Neural cell (in vitro differentiated cells): ENCODE results near the gene ACOT8. TPM values are rescaled to one million over a fixed set of nuclear protein-coding genes. Genes with fewer than 3 reads are reported as not detected.

ENCODE experiments used
- H2AFZ ChIP-seq: fragments of 200-600, 300-800 bp; sonication (generic), shearing (Covaris generic); 2 replicates; pipeline ENCODE4 v1.6.0; 2014; ENCODE audit warnings: low read depth, mild to moderate bottlenecking, antibody characterized with exemption, low read length, moderate library complexity
- H3F3A ChIP-seq: fragments of 200-600 bp; shearing (Covaris generic); 2 replicates; pipeline ENCODE4 v1.6.1; 2016; ENCODE audit warnings: mild to moderate bottlenecking, moderate library complexity, mixed read lengths, antibody characterized with exemption, low read length; ENCODE audit not compliant: insufficient read depth, poor library complexity, severe bottlenecking
- H3K27ac ChIP-seq: fragments of 200-600, 300-800 bp; sonication (generic), shearing (Covaris generic); 2 replicates; pipeline ENCODE4 v1.5.1; 2014; ENCODE audit warnings: mild to moderate bottlenecking, low read length, moderate library complexity
- H3K27me3 ChIP-seq: fragments of 300-800, 200-600 bp; sonication (generic), shearing (Covaris generic); 2 replicates; pipeline ENCODE4 v1.6.0; 2014; ENCODE audit warnings: mild to moderate bottlenecking, low read depth, low read length, moderate library complexity; ENCODE audit not compliant: insufficient read depth
- H3K36me3 ChIP-seq: fragments of 300-800, 200-600 bp; sonication (generic), shearing (Covaris generic); 2 replicates; pipeline ENCODE4 v1.5.1; 2014; ENCODE audit warnings: mild to moderate bottlenecking, antibody characterized with exemption, low read length, moderate library complexity; ENCODE audit not compliant: insufficient read depth
- H3K4me2 ChIP-seq: fragments of 300-800, 200-600 bp; sonication (generic), shearing (Covaris generic); 2 replicates; pipeline ENCODE4 v1.6.0; 2014; ENCODE audit warnings: mild to moderate bottlenecking, low read length
- H3K4me3 ChIP-seq: fragments of 300-800, 200-600 bp; sonication (generic), shearing (Covaris generic); 2 replicates; pipeline ENCODE4 v1.5.1; 2014; ENCODE audit warnings: mild to moderate bottlenecking, low read length, moderate library complexity
- H3K79me2 ChIP-seq: fragments of 200-600 bp; shearing (Covaris generic); replicated peaks from 2 replicates; pipeline ENCODE4 v1.6.0; 2014; ENCODE audit warnings: mild to moderate bottlenecking, low read length, moderate library complexity; ENCODE audit not compliant: insufficient read depth
- H3K9ac ChIP-seq: fragments of 300-800, 200-600 bp; sonication (generic), shearing (Covaris generic); 2 replicates; pipeline ENCODE4 v1.6.1; 2016; ENCODE audit warnings: mild to moderate bottlenecking, low read length, mixed read lengths
- H3K9me2 ChIP-seq: fragments of 200-600 bp; shearing (Covaris generic); 2 replicates; pipeline ENCODE4 v1.6.1; 2016; ENCODE audit warnings: mild to moderate bottlenecking, low read length, mixed read lengths; ENCODE audit not compliant: insufficient read depth
- H3K9me3 ChIP-seq: fragments of 200-600, 300-800 bp; sonication (generic), shearing (Covaris generic); 2 replicates; pipeline ENCODE4 v1.6.1; 2016; ENCODE audit warnings: mild to moderate bottlenecking, mixed run types, low read length, moderate library complexity, mixed read lengths
- H4K20me1 ChIP-seq: fragments of 200-600 bp; shearing (Covaris generic); 2 replicates; pipeline ENCODE4 v1.6.1; 2016; ENCODE audit warnings: mild to moderate bottlenecking, mixed run types; ENCODE audit not compliant: insufficient read depth
- EP300 ChIP-seq: fragments of 450-650 bp; conservative IDR thresholded peaks from 2 replicates; pipeline ENCODE4 v1.6.1; 2014; ENCODE audit warnings: antibody characterized with exemption, mild to moderate bottlenecking, moderate library complexity; ENCODE audit not compliant: poor library complexity, severe bottlenecking
- EZH2 ChIP-seq: fragments of 200-600, 300-800 bp; shearing (Covaris generic), sonication (generic); IDR thresholded peaks from 2 replicates; pipeline ENCODE4 v1.6.1; 2014; ENCODE audit warnings: antibody characterized with exemption, low read length, borderline replicate concordance, mild to moderate bottlenecking; ENCODE audit not compliant: insufficient read depth, poor library complexity, severe bottlenecking
- MXI1 ChIP-seq: fragments of 450-650 bp; conservative IDR thresholded peaks from 2 replicates; pipeline ENCODE4 v1.6.1; 2014; ENCODE audit warnings: antibody characterized with exemption, mild to moderate bottlenecking; ENCODE audit not compliant: poor library complexity, severe bottlenecking
- POLR2AphosphoS5 ChIP-seq: IDR thresholded peaks from 2 replicates; pipeline ENCODE4 v1.6.1; 2012
- RAD21 ChIP-seq: fragments of 450-650 bp; conservative IDR thresholded peaks from 2 replicates; pipeline ENCODE4 v1.6.1; 2014; ENCODE audit warnings: antibody characterized with exemption, mild to moderate bottlenecking, moderate library complexity
- REST ChIP-seq: IDR thresholded peaks from 2 replicates; pipeline ENCODE4 v1.6.1; 2012; ENCODE audit warnings: borderline replicate concordance
- SMC3 ChIP-seq: fragments of 450-650 bp; conservative IDR thresholded peaks from 2 replicates; pipeline ENCODE4 v1.6.1; 2014; ENCODE audit warnings: antibody characterized with exemption, mild to moderate bottlenecking, moderate library complexity; ENCODE audit not compliant: poor library complexity
- TAF1 ChIP-seq: IDR thresholded peaks from 2 replicates; pipeline ENCODE4 v1.6.1; 2012; ENCODE audit warnings: low read depth
- polyA plus RNA-seq: library from polyadenylated mRNA; depleted of rRNA; stranded (reverse); fragments of >200 nt; gene quantifications from 2 replicates; pipeline ENCODE4 v1.2.3, GENCODE V29; 2014
- TF ChIP-seq, protein P1 (sequence below): fragments of 450-650 bp; IDR thresholded peaks from 2 replicates; pipeline ENCODE4 v1.5.1; 2014; ENCODE audit warnings: antibody characterized with exemption, mild to moderate bottlenecking, moderate library complexity; ENCODE audit not compliant: poor library complexity, severe bottlenecking

Gene ACOT8
- polyA plus RNA-seq, 1 donor from 2014 or later: 68.7 TPM

DNA sequence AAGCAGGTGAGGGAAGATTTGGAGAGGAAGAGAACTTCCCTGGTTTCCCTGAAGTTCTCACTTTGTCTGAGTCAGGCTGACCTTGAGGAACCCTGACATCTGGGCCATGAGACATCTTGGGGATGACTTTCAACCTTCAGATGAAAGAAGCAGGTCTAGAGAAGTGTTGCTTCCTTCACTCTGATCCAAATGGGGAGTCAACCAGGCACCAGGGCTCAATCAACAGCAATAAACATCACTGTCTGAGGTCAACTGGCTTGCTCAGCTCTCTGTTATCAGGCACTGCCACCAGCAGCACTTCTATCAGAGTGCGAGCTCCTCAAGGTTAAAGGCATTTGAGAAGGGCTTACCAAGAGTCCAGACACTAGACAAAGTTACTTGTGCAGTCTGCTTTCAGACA lies 6.3 kb downstream of the ACOT8 start:
- H3K79me2 ChIP-seq: peaks cover 3% of the 10 kb centered on the region
- H3K9ac ChIP-seq: no peak overlapping the region
- H4K20me1 ChIP-seq: no peaks in the 10 kb centered on the region
- no peaks in the 10 kb centered on the region for H3K9me3 ChIP-seq
- no peak overlapping the region for H3K27ac ChIP-seq
- H3K4me2 ChIP-seq: no peak overlapping the region
- no peaks in the 10 kb centered on the region for H3K27me3 ChIP-seq
- H3F3A ChIP-seq: no peaks in the 10 kb centered on the region
- no peaks in the 10 kb centered on the region for H3K36me3 ChIP-seq
- no peak for TF ChIP-seq EP300
- TF ChIP-seq SMC3: no peak
- no peak for TF ChIP-seq EZH2
- no peak for TF ChIP-seq RAD21
- TF ChIP-seq TAF1: no peak
- no peak for TF ChIP-seq POLR2AphosphoS5
- no peak for TF ChIP-seq MXI1
- no peak for TF ChIP-seq REST
- TF ChIP-seq, protein P1, sequence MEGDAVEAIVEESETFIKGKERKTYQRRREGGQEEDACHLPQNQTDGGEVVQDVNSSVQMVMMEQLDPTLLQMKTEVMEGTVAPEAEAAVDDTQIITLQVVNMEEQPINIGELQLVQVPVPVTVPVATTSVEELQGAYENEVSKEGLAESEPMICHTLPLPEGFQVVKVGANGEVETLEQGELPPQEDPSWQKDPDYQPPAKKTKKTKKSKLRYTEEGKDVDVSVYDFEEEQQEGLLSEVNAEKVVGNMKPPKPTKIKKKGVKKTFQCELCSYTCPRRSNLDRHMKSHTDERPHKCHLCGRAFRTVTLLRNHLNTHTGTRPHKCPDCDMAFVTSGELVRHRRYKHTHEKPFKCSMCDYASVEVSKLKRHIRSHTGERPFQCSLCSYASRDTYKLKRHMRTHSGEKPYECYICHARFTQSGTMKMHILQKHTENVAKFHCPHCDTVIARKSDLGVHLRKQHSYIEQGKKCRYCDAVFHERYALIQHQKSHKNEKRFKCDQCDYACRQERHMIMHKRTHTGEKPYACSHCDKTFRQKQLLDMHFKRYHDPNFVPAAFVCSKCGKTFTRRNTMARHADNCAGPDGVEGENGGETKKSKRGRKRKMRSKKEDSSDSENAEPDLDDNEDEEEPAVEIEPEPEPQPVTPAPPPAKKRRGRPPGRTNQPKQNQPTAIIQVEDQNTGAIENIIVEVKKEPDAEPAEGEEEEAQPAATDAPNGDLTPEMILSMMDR: no peak
- H3K9me2 ChIP-seq: no peaks in the 10 kb centered on the region
- no peak overlapping the region for H3K4me3 ChIP-seq
- H2AFZ ChIP-seq: no peak overlapping the region

DNA sequence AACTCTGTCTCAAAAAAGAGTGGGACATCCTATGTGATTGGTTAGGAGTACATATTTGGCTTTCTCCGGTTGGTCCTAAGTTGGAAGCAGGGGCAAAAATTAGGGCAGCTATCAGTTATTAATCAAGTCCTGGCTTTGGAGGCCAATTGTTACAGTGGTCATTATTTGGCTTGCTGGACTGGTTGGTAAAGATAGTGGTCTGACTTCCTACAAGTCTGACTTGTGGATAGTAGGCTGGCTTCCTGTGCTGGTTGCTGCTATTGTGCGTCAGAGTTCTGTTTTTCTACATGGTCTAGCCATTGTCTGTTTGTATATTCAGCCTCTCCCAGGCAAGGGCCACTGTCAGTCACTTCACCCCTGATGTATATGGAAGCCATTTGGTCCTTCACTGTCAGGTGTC lies 7.0 kb downstream of the ACOT8 start:
- Histone ChIP-seq H3K4me3 (no peak overlapping the region), H3K27me3 (no peaks in the 10 kb centered on the region), H4K20me1 (no peaks in the 10 kb centered on the region), H3K36me3 (no peaks in the 10 kb centered on the region), H3K79me2 (no peaks in the 10 kb centered on the region), H3K9me3 (no peaks in the 10 kb centered on the region), H3K9ac (no peak overlapping the region), H3K27ac (no peak overlapping the region), H2AFZ (no peak overlapping the region), H3F3A (no peaks in the 10 kb centered on the region), H3K4me2 (no peak overlapping the region), H3K9me2 (no peaks in the 10 kb centered on the region)
- TF ChIP-seq POLR2AphosphoS5: no peak
- TF ChIP-seq TAF1: no peak
- TF ChIP-seq EP300: no peak
- no peak for TF ChIP-seq REST
- TF ChIP-seq EZH2: no peak
- TF ChIP-seq MXI1: no peak
